Endothelial cell of umbilical vein (primary cell): ENCODE results near the gene REXO2. TPM values are rescaled to one million over a fixed set of nuclear protein-coding genes. Genes with fewer than 3 reads are reported as not detected.
A peak's percentile ranks its signal among the peaks of the same experiment; 100 is the strongest.

ENCODE experiments used
- BruUV-seq: library from RNA; stranded (reverse); fragments of 400-500 nt; replicated peaks from 2 replicates; lab custom pipeline; 2021; lab: Mats Ljungman, UMichigan
- CTCF ChIA-PET: fragments of 300-600, 350-600 bp; sonication (Branson Sonifier 250); formaldehyde crosslinking; loops from one replicate; lab custom pipeline; 2021; ENCODE audit warnings: antibody characterized with exemption, inconsistent platforms; lab: Charles Lee
- POLR2A ChIA-PET: fragments of 300-600, 350-600 bp; sonication (Branson Sonifier 250); formaldehyde crosslinking; loops from one replicate; lab custom pipeline; 2021; ENCODE audit warnings: antibody characterized with exemption, inconsistent platforms; lab: Charles Lee
- DNase-seq: peaks from one replicate; pipeline ENCODE4 v3.0.0-alpha.2; 2011; ENCODE audit warnings: low read depth, low spot score
- FAIRE-seq: peaks from 2 replicates; lab custom pipeline; 2011; peaks lifted over from hg19 to GRCh38; lab: Jason Lieb, UNC
- H2AFZ ChIP-seq: 2 replicates; pipeline ENCODE4 v1.6.0; 2012; ENCODE audit warnings: low read depth, low read length, control low read depth, inconsistent platforms
- H3K27ac ChIP-seq: 2 replicates; pipeline ENCODE4 v1.5.1; 2011; ENCODE audit warnings: low read depth, mild to moderate bottlenecking, control low read depth, low read length, moderate library complexity; ENCODE audit not compliant: insufficient read depth
- H3K27me3 ChIP-seq, 2 experiments: 2 replicates each; pipeline versions ENCODE4 v1.6.0 to v1.6.1; 2011; ENCODE audit warnings: low read length in 2 of 2, mixed read lengths in 1 of 2; ENCODE audit not compliant: control insufficient read depth in 2 of 2, insufficient read depth in 2 of 2
- H3K36me3 ChIP-seq, 2 experiments: 2 replicates in 1 of 2; 3 replicates in 1 of 2; pipeline ENCODE4 v1.5.1; 2011; ENCODE audit warnings: low read length in 2 of 2, mild to moderate bottlenecking in 1 of 2, moderate library complexity in 1 of 2; ENCODE audit not compliant: control insufficient read depth in 2 of 2, insufficient read depth in 2 of 2; ENCODE audit errors: extremely low read depth in 1 of 2
- H3K4me1 ChIP-seq: 3 replicates; pipeline ENCODE4 v1.5.1; 2011; ENCODE audit warnings: mild to moderate bottlenecking, low read length; ENCODE audit not compliant: control insufficient read depth, insufficient read depth; ENCODE audit errors: extremely low read depth
- H3K4me2 ChIP-seq: 2 replicates; pipeline ENCODE4 v1.6.1; 2011; ENCODE audit warnings: low read length, control low read depth, mixed read lengths; ENCODE audit not compliant: insufficient read depth
- H3K4me3 ChIP-seq, 3 experiments: fragments of 200-600 bp in 1 of 3; sonication (generic), shearing (Covaris generic) in 1 of 3; replicated peaks in 1 of 3; 2 replicates each; pipeline ENCODE4 v1.5.1; 2011 to 2016; ENCODE audit warnings: control low read depth in 3 of 3, low read length in 3 of 3, mild to moderate bottlenecking in 2 of 3, inconsistent platforms in 1 of 3, low read depth in 1 of 3, moderate library complexity in 1 of 3; ENCODE audit not compliant: insufficient read depth in 1 of 3
- H3K79me2 ChIP-seq: 2 replicates; pipeline ENCODE4 v1.6.0; 2012; ENCODE audit warnings: low read length, inconsistent platforms; ENCODE audit not compliant: control insufficient read depth, insufficient read depth
- H3K9ac ChIP-seq: replicated peaks from 2 replicates; pipeline ENCODE3; 2011; ENCODE audit warnings: low read length, control low read depth; ENCODE audit not compliant: insufficient read depth; ENCODE audit errors: extremely low read depth
- H3K9me1 ChIP-seq: replicated peaks from 3 replicates; pipeline ENCODE4 v1.6.0; 2011; ENCODE audit warnings: mild to moderate bottlenecking, low read length; ENCODE audit not compliant: control insufficient read depth, insufficient read depth; ENCODE audit errors: extremely low read depth
- H3K9me3 ChIP-seq: replicated peaks from 2 replicates; pipeline ENCODE4 v1.5.1; 2012; ENCODE audit warnings: low read length, inconsistent platforms; ENCODE audit not compliant: control insufficient read depth, insufficient read depth
- H4K20me1 ChIP-seq: replicated peaks from 2 replicates; pipeline ENCODE3; 2011; ENCODE audit warnings: mild to moderate bottlenecking, low read length; ENCODE audit not compliant: control insufficient read depth, insufficient read depth; ENCODE audit errors: extremely low read depth
- EZH2 ChIP-seq: IDR thresholded peaks from 2 replicates; pipeline ENCODE4 v1.6.1; 2012; ENCODE audit warnings: borderline replicate concordance, low read depth, mild to moderate bottlenecking, moderate library complexity, low read length, inconsistent platforms; ENCODE audit not compliant: severe bottlenecking
- FOS ChIP-seq: IDR thresholded peaks from 2 replicates; pipeline ENCODE4 v1.6.1; 2011; ENCODE audit warnings: mild to moderate bottlenecking, low read length, moderate library complexity, borderline replicate concordance; ENCODE audit not compliant: insufficient read depth
- GATA2 ChIP-seq: IDR thresholded peaks from 2 replicates; pipeline ENCODE4 v1.7.0; 2011; ENCODE audit warnings: low read depth, mild to moderate bottlenecking, moderate library complexity, mixed read lengths, low read length; ENCODE audit not compliant: insufficient read length, insufficient read depth
- JUN ChIP-seq: IDR thresholded peaks from 2 replicates; pipeline ENCODE4 v1.6.1; 2011; ENCODE audit warnings: borderline replicate concordance, low read depth; ENCODE audit not compliant: insufficient read length, insufficient read depth
- POLR2A ChIP-seq: IDR thresholded peaks from 2 replicates; pipeline ENCODE4 v1.6.1; 2012; ENCODE audit warnings: low read depth, mild to moderate bottlenecking, control low read depth, low read length
- POLR2AphosphoS5 ChIP-seq: IDR thresholded peaks from 2 replicates; pipeline ENCODE4 v1.6.1; 2012; ENCODE audit warnings: low read depth, mild to moderate bottlenecking, control low read depth, low read length, moderate library complexity; ENCODE audit not compliant: insufficient read depth
- dilution Hi-C: fragments of 300-500 bp; cut with MboI; formaldehyde crosslinking; loops from one replicate; pipeline ENCODE4 v1.15.0; 2019; ENCODE audit warnings: low sequenced_read_pairs; ENCODE audit not compliant: extremely low pct_ligation_motif_present
- intact Hi-C: fragments of 100-400 bp; cut with micrococcal nuclease; formaldehyde crosslinking; loops from one replicate; pipeline ENCODE4 v1.10.0; 2022
- polyA plus RNA-seq, 4 experiments: library from polyadenylated mRNA; depleted of rRNA in 3 of 4; stranded (reverse) in 3 of 4; unstranded in 1 of 4; fragments of >200 nt; gene quantifications; 2 replicates each; pipeline versions ENCODE4 v1.2.1 to v1.2.3, GENCODE V29; 2011 to 2012; ENCODE audit warnings: missing spikeins in 1 of 4
- total RNA-seq: library from RNA; stranded (reverse); gene quantifications from 2 replicates; pipeline ENCODE4 v1.2.3, GENCODE V29; 2021
- TF ChIP-seq, protein P1 (sequence below), 2 donors: IDR thresholded peaks; 1 replicate in 1 of 2; 2 replicates in 1 of 2; pipeline ENCODE4 v1.5.1; 2011; ENCODE audit warnings: low read length in 2 of 2, mild to moderate bottlenecking in 2 of 2, moderate library complexity in 2 of 2, control low read depth in 1 of 2, inconsistent platforms in 1 of 2, low read depth in 1 of 2; ENCODE audit not compliant: insufficient read depth in 1 of 2; ENCODE audit errors: extremely low read depth in 1 of 2
- TF ChIP-seq, protein P2 (sequence below): IDR thresholded peaks from 2 replicates; pipeline ENCODE4 v1.6.1; 2011; ENCODE audit not compliant: insufficient read depth, insufficient read length

REXO2 gene
- total and polyA plus RNA-seq, 2 donors (not counting 3 experiments of a cell fraction or from before 2014, with no cell fraction given), result 182 to 296 TPM

GRCh38 chr11:114401311-114401710 is 38.0 kb upstream of the REXO2 start:
- no peaks in the 10 kb centered on the region for H3K9me3 ChIP-seq
- no peaks in the 10 kb centered on the region for H3K9me1 ChIP-seq
- FAIRE-seq (no peak), DNase-seq (peak; percentile 42)
- H3K4me2 ChIP-seq, result peak overlapping the region; percentile 93
- BruUV-seq, result no TSS peak
- intact Hi-C loops, result loop anchor here (2.0 to 5.0 kb wide), 3 partner anchors 53 to 629 kb away; partner anchors contain the start of genes USP28 and ZW10
- H3K27ac ChIP-seq, result peak overlapping the region; percentile 86
- no peak overlapping the region for H2AFZ ChIP-seq
- H3K36me3 ChIP-seq, result peaks cover 0 to 13% of the 10 kb centered on the region in 2 experiments
- H3K4me1 ChIP-seq, result peaks cover 27% of the 10 kb centered on the region
- POLR2A ChIA-PET, result no interaction called here
- CTCF ChIA-PET, result interaction anchor here (2.3 kb wide), 1 partner anchor 11 kb away, joined by 9 read pairs; no protein-coding TSS in a partner anchor
- no peaks in the 10 kb centered on the region for H3K27me3 ChIP-seq
- TF ChIP-seq, protein P1, sequence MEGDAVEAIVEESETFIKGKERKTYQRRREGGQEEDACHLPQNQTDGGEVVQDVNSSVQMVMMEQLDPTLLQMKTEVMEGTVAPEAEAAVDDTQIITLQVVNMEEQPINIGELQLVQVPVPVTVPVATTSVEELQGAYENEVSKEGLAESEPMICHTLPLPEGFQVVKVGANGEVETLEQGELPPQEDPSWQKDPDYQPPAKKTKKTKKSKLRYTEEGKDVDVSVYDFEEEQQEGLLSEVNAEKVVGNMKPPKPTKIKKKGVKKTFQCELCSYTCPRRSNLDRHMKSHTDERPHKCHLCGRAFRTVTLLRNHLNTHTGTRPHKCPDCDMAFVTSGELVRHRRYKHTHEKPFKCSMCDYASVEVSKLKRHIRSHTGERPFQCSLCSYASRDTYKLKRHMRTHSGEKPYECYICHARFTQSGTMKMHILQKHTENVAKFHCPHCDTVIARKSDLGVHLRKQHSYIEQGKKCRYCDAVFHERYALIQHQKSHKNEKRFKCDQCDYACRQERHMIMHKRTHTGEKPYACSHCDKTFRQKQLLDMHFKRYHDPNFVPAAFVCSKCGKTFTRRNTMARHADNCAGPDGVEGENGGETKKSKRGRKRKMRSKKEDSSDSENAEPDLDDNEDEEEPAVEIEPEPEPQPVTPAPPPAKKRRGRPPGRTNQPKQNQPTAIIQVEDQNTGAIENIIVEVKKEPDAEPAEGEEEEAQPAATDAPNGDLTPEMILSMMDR (IDR thresholded peaks at IDR 0.05; ENCODE audit: extremely low read depth in 1 of 2, insufficient read depth in 1 of 2, low read depth in 1 of 2, low read length in 2 of 2), result no peak
- TF ChIP-seq GATA2 (no peak), JUN (no peak)
- H3K79me2 ChIP-seq, result peaks cover 64% of the 10 kb centered on the region
- peaks cover 3% of the 10 kb centered on the region for H4K20me1 ChIP-seq
- H3K4me3 ChIP-seq, result peak overlapping the region; percentile 66 to 84 (median 79)
- dilution Hi-C loops, result no loop called here
- peak overlapping the region; percentile 95 for H3K9ac ChIP-seq

DNA sequence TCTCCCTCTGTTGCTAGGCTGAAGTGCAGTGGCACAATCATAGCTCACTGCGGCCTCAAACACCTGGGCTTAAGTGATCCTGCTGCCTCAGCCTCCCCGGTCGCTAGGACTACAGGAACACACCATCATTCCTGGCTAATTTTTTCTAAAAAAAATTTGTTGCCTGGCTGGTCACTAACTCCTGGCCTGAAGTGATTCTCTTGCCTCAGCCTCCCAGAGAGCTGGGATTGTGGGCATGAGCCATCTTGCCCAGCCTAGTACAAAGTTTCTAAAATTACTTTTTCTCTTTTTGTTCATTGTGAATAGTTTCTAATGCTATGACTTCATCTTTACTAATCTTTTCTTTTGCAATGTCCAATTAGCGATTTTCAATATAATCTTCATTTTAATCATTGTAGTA is 26.3 kb upstream of the REXO2 start:
- Histone ChIP-seq H3K4me3 (no peak overlapping the region), H3K27ac (no peak overlapping the region), H3K4me2 (no peak overlapping the region), H3K36me3 (peaks cover 4 to 5% of the 10 kb centered on the region in 2 experiments), H4K20me1 (no peaks in the 10 kb centered on the region), H3K9ac (no peak overlapping the region), H3K79me2 (no peaks in the 10 kb centered on the region), H2AFZ (no peak overlapping the region), H3K4me1 (no peaks in the 10 kb centered on the region), H3K27me3 (no peaks in the 10 kb centered on the region), H3K9me3 (no peaks in the 10 kb centered on the region), H3K9me1 (no peaks in the 10 kb centered on the region)
- no TSS peak for BruUV-seq
- no peak for DNase-seq
- dilution Hi-C loops (no loop called here), intact Hi-C loops (no loop called here)
- ChIA-PET CTCF (interaction anchor here (0.8 to 2.0 kb wide), 4 partner anchors 9 to 72 kb away, joined by 3 to 9 read pairs (median 6); no protein-coding TSS in a partner anchor), POLR2A (no interaction called here)
- no peak for TF ChIP-seq GATA2
- no peak for TF ChIP-seq FOS
- TF ChIP-seq POLR2A, result no peak
- TF ChIP-seq JUN, result no peak
- TF ChIP-seq, protein P2, sequence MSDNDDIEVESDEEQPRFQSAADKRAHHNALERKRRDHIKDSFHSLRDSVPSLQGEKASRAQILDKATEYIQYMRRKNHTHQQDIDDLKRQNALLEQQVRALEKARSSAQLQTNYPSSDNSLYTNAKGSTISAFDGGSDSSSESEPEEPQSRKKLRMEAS, result no peak
- no peak for TF ChIP-seq POLR2AphosphoS5
- TF ChIP-seq EZH2, result no peak
- FAIRE-seq, result no peak
